ENCODE data around the gene PSG2. TPM values are rescaled to one million over a fixed set of nuclear protein-coding genes. Genes with fewer than 3 reads are reported as not detected.
"Not testable (repeated sequence)": the region's sequence is repeated elsewhere in the genome, so short reads cannot be mapped to it uniquely, and the experiment has no call there.

PSG2 gene
- not detected for total RNA-seq

DNA sequence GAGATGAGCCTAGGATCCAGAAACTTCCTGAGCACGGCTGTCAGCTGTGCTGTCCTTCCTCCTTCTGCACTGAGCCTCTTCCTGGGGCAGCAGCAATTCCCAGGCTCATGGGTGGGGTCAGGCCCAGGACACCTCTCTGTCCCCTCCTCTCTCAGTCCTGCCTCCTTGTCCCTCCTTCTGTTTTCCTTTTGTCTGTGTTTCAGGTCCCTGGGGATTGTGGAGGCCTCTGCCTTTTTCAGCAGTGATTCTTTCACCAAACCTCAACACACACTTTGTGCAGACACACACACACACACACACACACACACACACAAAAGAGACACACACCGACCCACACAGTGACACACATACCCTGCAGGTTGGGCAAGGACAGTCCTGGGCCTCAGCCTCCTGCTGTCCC lies at the start of gene PSG2:
TSS of gene PSG2 (minus strand) at position 101 of the 400 bp plus-strand sequence. CDS start 132 bp downstream, outside the sequence.
- ATAC-seq; H3K4me3 Mint-ChIP-seq; H3K9me3 Mint-ChIP-seq (ENCODE audit: insufficient read depth); H3K27ac Mint-ChIP-seq; POLR2A ChIA-PET; H3K36me3 Mint-ChIP-seq (ENCODE audit: low read depth); CTCF ChIA-PET; DNase-seq; H3K27me3 Mint-ChIP-seq (ENCODE audit: low read depth); H3K4me1 Mint-ChIP-seq (ENCODE audit: low read depth): not testable (repeated sequence)

GRCh38 chr19:43131281-43131842 lies 48.9 kb upstream of the PSG2 start:
- CTCF ChIA-PET; H3K27ac Mint-ChIP-seq; POLR2A ChIA-PET; H3K27me3 Mint-ChIP-seq (ENCODE audit: low read depth); H3K36me3 Mint-ChIP-seq (ENCODE audit: low read depth); H3K4me1 Mint-ChIP-seq (ENCODE audit: low read depth); H3K4me3 Mint-ChIP-seq; H3K9me3 Mint-ChIP-seq (ENCODE audit: insufficient read depth); ATAC-seq; DNase-seq: not testable (repeated sequence)

GRCh38 chr19:43129197-43129596 lies 46.7 kb upstream of the PSG2 start:
- H3K4me3 Mint-ChIP-seq; POLR2A ChIA-PET; ATAC-seq; CTCF ChIA-PET; H3K36me3 Mint-ChIP-seq (ENCODE audit: low read depth); H3K4me1 Mint-ChIP-seq (ENCODE audit: low read depth); H3K27me3 Mint-ChIP-seq (ENCODE audit: low read depth); H3K27ac Mint-ChIP-seq; H3K9me3 Mint-ChIP-seq (ENCODE audit: insufficient read depth); DNase-seq: not testable (repeated sequence)

GRCh38 chr19:43127336-43127735 lies 44.8 kb upstream of the PSG2 start:
- H3K9me3 Mint-ChIP-seq (ENCODE audit: insufficient read depth); H3K36me3 Mint-ChIP-seq (ENCODE audit: low read depth); POLR2A ChIA-PET; H3K4me1 Mint-ChIP-seq (ENCODE audit: low read depth); ATAC-seq; H3K27ac Mint-ChIP-seq; H3K4me3 Mint-ChIP-seq; DNase-seq; CTCF ChIA-PET; H3K27me3 Mint-ChIP-seq (ENCODE audit: low read depth): not testable (repeated sequence)

GRCh38 chr19:43126720-43127119 lies 44.2 kb upstream of the PSG2 start:
- no peak overlapping the region for H3K4me3 Mint-ChIP-seq
- CTCF ChIA-PET, result no interaction called here
- H3K36me3 Mint-ChIP-seq (ENCODE audit: low read depth), result no peaks in the 10 kb centered on the region
- H3K27me3 Mint-ChIP-seq (ENCODE audit: low read depth), result no peaks in the 10 kb centered on the region
- ATAC-seq, result no peak
- no peaks in the 10 kb centered on the region for H3K4me1 Mint-ChIP-seq (ENCODE audit: low read depth)
- peaks cover 4% of the 10 kb centered on the region for H3K9me3 Mint-ChIP-seq (ENCODE audit: insufficient read depth)
- no peak for DNase-seq
- POLR2A ChIA-PET, result no interaction called here
- H3K27ac Mint-ChIP-seq, result no peak overlapping the region

DNA sequence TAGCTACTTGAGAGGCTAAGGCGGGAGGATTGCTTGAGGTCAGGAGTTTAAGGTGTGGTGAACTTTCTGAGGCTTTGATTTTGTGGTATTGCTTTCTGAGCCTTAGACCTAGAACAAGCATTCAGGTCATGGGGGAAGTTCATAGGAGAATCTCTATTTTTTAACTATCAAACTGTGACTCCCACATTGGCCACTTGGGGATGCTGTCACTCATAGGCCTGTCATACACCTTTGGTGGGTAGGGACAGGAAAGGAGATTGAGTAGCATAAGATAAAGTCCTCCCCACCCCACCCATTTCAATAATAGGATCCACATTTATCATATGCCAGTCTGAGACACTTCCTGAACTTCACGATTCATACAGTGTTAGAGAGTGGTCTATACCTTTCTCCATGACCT lies 41.9 kb upstream of the PSG2 start:
- Mint-ChIP-seq H3K27ac (no peak overlapping the region), H3K4me1 (ENCODE audit: low read depth) (no peaks in the 10 kb centered on the region), H3K9me3 (ENCODE audit: insufficient read depth) (peaks cover 4% of the 10 kb centered on the region), H3K27me3 (ENCODE audit: low read depth) (no peaks in the 10 kb centered on the region), H3K4me3 (no peak overlapping the region), H3K36me3 (ENCODE audit: low read depth) (no peaks in the 10 kb centered on the region)
- DNase-seq, result no peak
- ATAC-seq, result no peak
- CTCF ChIA-PET, result no interaction called here
- POLR2A ChIA-PET, result no interaction called here

GRCh38 chr19:43120433-43121026 lies 38.0 kb upstream of the PSG2 start:
- H3K4me1 Mint-ChIP-seq (ENCODE audit: low read depth); H3K27ac Mint-ChIP-seq; H3K36me3 Mint-ChIP-seq (ENCODE audit: low read depth); H3K4me3 Mint-ChIP-seq; DNase-seq; POLR2A ChIA-PET; H3K9me3 Mint-ChIP-seq (ENCODE audit: insufficient read depth); H3K27me3 Mint-ChIP-seq (ENCODE audit: low read depth); ATAC-seq; CTCF ChIA-PET: not testable (repeated sequence)

- H3K36me3 Mint-ChIP-seq (ENCODE audit: low read depth); H3K9me3 Mint-ChIP-seq (ENCODE audit: insufficient read depth); H3K4me3 Mint-ChIP-seq; H3K4me1 Mint-ChIP-seq (ENCODE audit: low read depth); H3K27ac Mint-ChIP-seq; CTCF ChIA-PET; DNase-seq; ATAC-seq; POLR2A ChIA-PET; H3K27me3 Mint-ChIP-seq (ENCODE audit: low read depth): not testable (repeated sequence)
These were observed 37.0 kb upstream of the PSG2 start for GRCh38 chr19:43119526-43119925.

GRCh38 chr19:43116421-43116820 lies 33.9 kb upstream of the PSG2 start:
- H3K36me3 Mint-ChIP-seq (ENCODE audit: low read depth); H3K27ac Mint-ChIP-seq; DNase-seq; H3K9me3 Mint-ChIP-seq (ENCODE audit: insufficient read depth); CTCF ChIA-PET; ATAC-seq; H3K27me3 Mint-ChIP-seq (ENCODE audit: low read depth); H3K4me3 Mint-ChIP-seq; H3K4me1 Mint-ChIP-seq (ENCODE audit: low read depth); POLR2A ChIA-PET: not testable (repeated sequence)

DNA sequence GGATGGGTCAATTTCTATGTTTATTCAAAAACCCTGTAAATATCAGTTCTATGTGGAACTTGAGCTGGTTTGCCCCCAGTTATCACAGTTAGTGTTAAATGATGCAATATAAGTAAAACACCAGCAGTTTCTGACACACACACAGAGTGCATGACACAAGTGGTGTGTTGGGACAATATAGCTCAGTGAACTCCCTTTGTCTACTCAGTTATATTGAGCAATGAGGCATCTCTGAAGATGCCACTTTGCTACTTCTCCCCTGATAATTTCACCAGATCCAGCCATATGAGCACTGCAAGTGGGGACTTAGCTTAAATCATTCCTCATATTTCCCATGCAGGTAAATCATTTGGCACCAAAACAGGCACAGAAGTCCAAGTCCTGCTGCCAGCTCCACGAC lies 33.0 kb upstream of the PSG2 start:
- H3K36me3 Mint-ChIP-seq (ENCODE audit: low read depth); H3K4me1 Mint-ChIP-seq (ENCODE audit: low read depth); ATAC-seq; H3K27ac Mint-ChIP-seq; H3K9me3 Mint-ChIP-seq (ENCODE audit: insufficient read depth); CTCF ChIA-PET; H3K4me3 Mint-ChIP-seq; DNase-seq; POLR2A ChIA-PET; H3K27me3 Mint-ChIP-seq (ENCODE audit: low read depth): not testable (repeated sequence)

- H3K9me3 Mint-ChIP-seq (ENCODE audit: insufficient read depth); POLR2A ChIA-PET; CTCF ChIA-PET; H3K4me1 Mint-ChIP-seq (ENCODE audit: low read depth); DNase-seq; H3K27me3 Mint-ChIP-seq (ENCODE audit: low read depth); H3K36me3 Mint-ChIP-seq (ENCODE audit: low read depth); H3K27ac Mint-ChIP-seq; ATAC-seq; H3K4me3 Mint-ChIP-seq: not testable (repeated sequence)
These were observed 32.6 kb upstream of the PSG2 start for GRCh38 chr19:43115064-43115463.

DNA sequence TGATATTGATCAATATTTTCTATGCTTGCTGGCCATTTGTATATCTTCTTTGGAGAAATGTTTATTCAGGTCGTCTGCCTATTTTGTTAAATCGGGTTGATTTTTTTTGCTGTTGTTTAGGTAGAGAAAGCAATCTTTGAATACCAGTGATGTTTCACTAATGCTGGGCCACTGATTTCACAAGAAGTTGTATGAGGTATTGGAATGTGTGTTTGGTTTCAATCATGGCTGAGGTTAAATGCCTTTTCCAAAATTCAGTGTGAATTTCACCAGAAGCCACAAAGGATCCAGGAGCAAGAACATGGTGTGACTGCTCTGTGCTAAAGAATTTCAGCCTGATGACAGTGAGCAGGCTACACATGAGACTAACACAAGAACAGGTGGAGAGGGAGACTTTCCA lies 32.1 kb upstream of the PSG2 start:
- H3K27ac Mint-ChIP-seq; ATAC-seq; CTCF ChIA-PET; H3K4me3 Mint-ChIP-seq; DNase-seq; H3K27me3 Mint-ChIP-seq (ENCODE audit: low read depth); H3K4me1 Mint-ChIP-seq (ENCODE audit: low read depth); H3K36me3 Mint-ChIP-seq (ENCODE audit: low read depth); POLR2A ChIA-PET; H3K9me3 Mint-ChIP-seq (ENCODE audit: insufficient read depth): not testable (repeated sequence)

DNA sequence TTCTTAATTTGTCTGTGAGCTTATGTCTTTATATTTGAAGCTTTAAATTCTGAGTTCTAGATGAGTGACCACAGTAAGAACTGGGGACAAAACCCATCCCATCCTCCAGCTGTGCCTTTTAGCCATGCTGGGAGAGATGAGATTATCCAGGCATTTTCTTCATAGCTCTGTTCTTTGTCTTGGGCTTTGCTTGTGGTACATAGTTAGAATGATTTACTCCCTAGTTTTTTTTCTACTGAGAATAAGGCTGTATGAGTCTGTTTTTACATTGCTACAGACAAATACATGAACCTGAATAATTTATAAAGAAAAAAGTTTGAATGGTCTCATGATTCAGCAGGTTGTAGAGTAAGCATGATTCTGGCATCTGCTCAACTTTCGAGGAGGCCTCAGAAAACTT lies 24.9 kb upstream of the PSG2 start:
- ATAC-seq; DNase-seq; H3K27me3 Mint-ChIP-seq (ENCODE audit: low read depth); CTCF ChIA-PET; H3K4me1 Mint-ChIP-seq (ENCODE audit: low read depth); H3K27ac Mint-ChIP-seq; H3K4me3 Mint-ChIP-seq; H3K36me3 Mint-ChIP-seq (ENCODE audit: low read depth); POLR2A ChIA-PET: not testable (repeated sequence)
- peaks cover 17% of the 10 kb centered on the region for H3K9me3 Mint-ChIP-seq (ENCODE audit: insufficient read depth)
